Neural progenitor cell (in vitro differentiated cells): ENCODE data around the gene LCT. TPM values are rescaled to one million over a fixed set of nuclear protein-coding genes. Genes with fewer than 3 reads are reported as not detected.

Experiments
- DNase-seq: peaks from one replicate; pipeline ENCODE4 v3.0.0-alpha.2; 2016; ENCODE audit warnings: low spot score
- H2AFZ ChIP-seq: fragments of 200-600 bp; sonication (generic); replicated peaks from 2 replicates; pipeline ENCODE4 v1.6.1; 2016; ENCODE audit warnings: antibody characterized with exemption
- H3F3A ChIP-seq: fragments of 200-600 bp; sonication (generic); 2 replicates; pipeline ENCODE4 v1.6.1; 2016; ENCODE audit warnings: antibody characterized with exemption, low read depth
- H3K27ac ChIP-seq: fragments of 200-600 bp; sonication (generic); 2 replicates; pipeline ENCODE4 v1.5.1; 2016; ENCODE audit warnings: mild to moderate bottlenecking
- H3K27me3 ChIP-seq: fragments of 200-600 bp; sonication (generic); 2 replicates; pipeline ENCODE4 v1.6.1; 2016; ENCODE audit warnings: mild to moderate bottlenecking, moderate library complexity
- H3K36me3 ChIP-seq: fragments of 200-600 bp; sonication (generic); 2 replicates; pipeline ENCODE4 v1.5.1; 2016
- H3K4me1 ChIP-seq: fragments of 200-600 bp; sonication (generic); 2 replicates; pipeline ENCODE4 v1.6.1; 2016; ENCODE audit warnings: mixed run types
- H3K4me2 ChIP-seq: fragments of 200-600 bp; sonication (generic); 2 replicates; pipeline ENCODE4 v1.6.1; 2016
- H3K4me3 ChIP-seq: fragments of 200-600 bp; sonication (generic); 2 replicates; pipeline ENCODE4 v1.5.1; 2016
- H3K79me2 ChIP-seq: fragments of 200-600 bp; sonication (generic); 2 replicates; pipeline ENCODE4 v1.6.1; 2016; ENCODE audit warnings: low read depth
- H3K9ac ChIP-seq: fragments of 200-600 bp; sonication (generic); 2 replicates; pipeline ENCODE4 v1.6.1; 2016
- H3K9me3 ChIP-seq: fragments of 200-600 bp; sonication (generic); 2 replicates; pipeline ENCODE4 v1.5.1; 2016; ENCODE audit warnings: low read depth
- H4K20me1 ChIP-seq: fragments of 200-600 bp; sonication (generic); 2 replicates; pipeline ENCODE4 v1.6.1; 2016; ENCODE audit warnings: low read depth
- H3K27ac Mint-ChIP-seq: 3 replicates; pipeline ENCODE4 v1.8.0; 2021; ENCODE audit warnings: mixed read lengths
- H3K27me3 Mint-ChIP-seq: 2 replicates; pipeline ENCODE4 v1.8.0; 2022; ENCODE audit warnings: low read depth, mild to moderate bottlenecking, inconsistent platforms, moderate library complexity, mixed read lengths; ENCODE audit not compliant: insufficient read depth
- H3K36me3 Mint-ChIP-seq: 3 replicates; pipeline ENCODE4 v1.8.0; 2021; ENCODE audit warnings: mixed read lengths
- H3K4me1 Mint-ChIP-seq: 3 replicates; pipeline ENCODE4 v1.8.0; 2021; ENCODE audit warnings: mixed read lengths
- H3K4me3 Mint-ChIP-seq: 3 replicates; pipeline ENCODE4 v1.8.0; 2021; ENCODE audit warnings: mild to moderate bottlenecking, moderate library complexity, mixed read lengths
- H3K9me3 Mint-ChIP-seq: 3 replicates; pipeline ENCODE4 v1.8.0; 2020; ENCODE audit warnings: mixed read lengths
- EZH2 ChIP-seq: fragments of 200-600 bp; sonication (generic); IDR thresholded peaks from 2 replicates; pipeline ENCODE4 v1.6.1; 2017; ENCODE audit warnings: antibody characterized with exemption, mild to moderate bottlenecking, moderate library complexity
- EZH2phosphoT487 ChIP-seq: fragments of 200-600 bp; sonication (generic); IDR thresholded peaks from 2 replicates; pipeline ENCODE4 v1.6.1; 2017; ENCODE audit warnings: antibody characterized with exemption
- total RNA-seq: library from RNA; depleted of rRNA; stranded (reverse); fragments of >200 nt; gene quantifications from 2 replicates; pipeline ENCODE4 v1.2.3, GENCODE V29; 2015; ENCODE audit warnings: low replicate concordance
- TF ChIP-seq, protein P1 (sequence below): fragments of 200-600 bp; sonication (generic); IDR thresholded peaks from 2 replicates; pipeline ENCODE4 v1.5.1; 2017; ENCODE audit warnings: antibody characterized with exemption, mild to moderate bottlenecking

The LCT gene
- total RNA-seq, 1 donor from 2014 or later, result not detected

- no peaks in the 10 kb centered on the region for H3K9me3 Mint-ChIP-seq
- peaks cover 16% of the 10 kb centered on the region for H3K36me3 Mint-ChIP-seq
- H3K36me3 ChIP-seq, result peaks cover 10% of the 10 kb centered on the region
- no peak overlapping the region for H3K4me2 ChIP-seq
- no peak for DNase-seq
- no peak overlapping the region for H3K4me3 ChIP-seq
- no peaks in the 10 kb centered on the region for H3K79me2 ChIP-seq
- no peak for TF ChIP-seq EZH2phosphoT487
- TF ChIP-seq, protein P1, sequence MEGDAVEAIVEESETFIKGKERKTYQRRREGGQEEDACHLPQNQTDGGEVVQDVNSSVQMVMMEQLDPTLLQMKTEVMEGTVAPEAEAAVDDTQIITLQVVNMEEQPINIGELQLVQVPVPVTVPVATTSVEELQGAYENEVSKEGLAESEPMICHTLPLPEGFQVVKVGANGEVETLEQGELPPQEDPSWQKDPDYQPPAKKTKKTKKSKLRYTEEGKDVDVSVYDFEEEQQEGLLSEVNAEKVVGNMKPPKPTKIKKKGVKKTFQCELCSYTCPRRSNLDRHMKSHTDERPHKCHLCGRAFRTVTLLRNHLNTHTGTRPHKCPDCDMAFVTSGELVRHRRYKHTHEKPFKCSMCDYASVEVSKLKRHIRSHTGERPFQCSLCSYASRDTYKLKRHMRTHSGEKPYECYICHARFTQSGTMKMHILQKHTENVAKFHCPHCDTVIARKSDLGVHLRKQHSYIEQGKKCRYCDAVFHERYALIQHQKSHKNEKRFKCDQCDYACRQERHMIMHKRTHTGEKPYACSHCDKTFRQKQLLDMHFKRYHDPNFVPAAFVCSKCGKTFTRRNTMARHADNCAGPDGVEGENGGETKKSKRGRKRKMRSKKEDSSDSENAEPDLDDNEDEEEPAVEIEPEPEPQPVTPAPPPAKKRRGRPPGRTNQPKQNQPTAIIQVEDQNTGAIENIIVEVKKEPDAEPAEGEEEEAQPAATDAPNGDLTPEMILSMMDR, result no peak
- no peak overlapping the region for H3K27ac Mint-ChIP-seq
- no peaks in the 10 kb centered on the region for H3K4me1 ChIP-seq
- no peaks in the 10 kb centered on the region for H3K9me3 ChIP-seq
- H2AFZ ChIP-seq, result no peak overlapping the region
- H3K4me3 Mint-ChIP-seq, result no peak overlapping the region
- H3F3A ChIP-seq, result peaks cover 29% of the 10 kb centered on the region
- no peak overlapping the region for H3K27ac ChIP-seq
- no peaks in the 10 kb centered on the region for H3K4me1 Mint-ChIP-seq
- H3K9ac ChIP-seq, result no peak overlapping the region
- H3K27me3 Mint-ChIP-seq, result peaks cover 3% of the 10 kb centered on the region
- H4K20me1 ChIP-seq, result no peaks in the 10 kb centered on the region
- H3K27me3 ChIP-seq, result no peaks in the 10 kb centered on the region
Measured at GRCh38 chr2:135838502-135838901, 1.5 kb upstream of the LCT start.

DNA sequence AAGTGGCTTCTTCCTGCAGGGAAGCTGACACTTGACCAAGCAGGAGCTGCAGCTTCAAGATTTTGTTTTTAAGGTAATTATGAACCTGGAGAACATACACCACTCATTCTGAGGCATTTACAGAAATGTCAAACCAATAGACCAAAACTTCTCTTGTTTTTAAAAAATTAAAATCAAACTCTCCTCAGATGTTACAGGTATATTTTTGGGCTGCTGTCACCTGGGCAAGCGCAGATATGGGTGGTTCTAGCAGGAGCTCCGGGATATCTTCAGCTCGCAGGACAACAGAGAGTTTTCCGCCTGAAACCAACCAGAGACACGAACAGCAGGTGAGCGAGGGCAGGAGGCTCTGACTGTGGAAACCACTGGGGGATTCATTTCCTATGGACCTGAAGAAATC is 4.1 kb downstream of the LCT start:
- no peak for DNase-seq
- Mint-ChIP-seq H3K4me1 (no peaks in the 10 kb centered on the region), H3K9me3 (no peaks in the 10 kb centered on the region), H3K27me3 (peaks cover 3% of the 10 kb centered on the region), H3K27ac (peak overlapping the region; percentile 76), H3K36me3 (peaks cover 2% of the 10 kb centered on the region), H3K4me3 (no peak overlapping the region)
- Histone ChIP-seq H3F3A (no peaks in the 10 kb centered on the region), H3K4me2 (no peak overlapping the region), H3K79me2 (no peaks in the 10 kb centered on the region), H3K4me3 (no peak overlapping the region), H4K20me1 (no peaks in the 10 kb centered on the region), H3K36me3 (no peaks in the 10 kb centered on the region), H2AFZ (no peak overlapping the region), H3K27ac (no peak overlapping the region), H3K4me1 (no peaks in the 10 kb centered on the region), H3K27me3 (no peaks in the 10 kb centered on the region), H3K9me3 (no peaks in the 10 kb centered on the region), H3K9ac (no peak overlapping the region)
- TF ChIP-seq, protein P1, result no peak
- TF ChIP-seq EZH2phosphoT487 (no peak), EZH2 (no peak)

DNA sequence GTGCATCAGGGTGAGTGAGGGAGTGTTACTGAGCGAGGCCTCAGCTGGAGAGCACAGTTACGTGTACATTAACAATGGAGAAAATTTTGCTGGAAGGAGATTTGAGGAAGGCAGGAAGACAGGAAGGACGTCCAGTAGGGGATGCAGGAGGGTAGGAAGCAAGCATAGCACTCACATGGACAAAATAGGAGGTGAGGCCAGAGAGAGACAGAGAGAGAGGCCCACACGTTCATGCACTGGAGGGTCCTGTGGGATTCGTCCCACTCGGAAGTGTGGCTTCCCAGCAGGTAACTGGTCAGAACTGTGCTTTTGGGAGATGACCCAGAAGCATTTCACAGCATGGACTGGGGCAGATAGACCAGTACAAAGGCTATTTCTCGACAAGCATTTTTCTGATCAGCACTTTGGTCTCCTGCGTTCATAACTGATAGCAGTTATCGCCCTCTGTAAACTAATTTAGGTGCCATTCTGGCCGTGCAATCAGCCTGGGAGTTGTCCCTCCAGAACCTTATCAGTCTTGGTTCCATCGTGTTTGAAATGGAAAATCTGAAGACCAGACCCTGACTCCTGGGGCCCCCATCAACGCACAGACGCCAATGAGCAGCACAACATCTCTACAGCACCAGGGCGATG is 5.7 kb downstream of the LCT start:
- no peak for DNase-seq
- no peak overlapping the region for H3K9ac ChIP-seq
- no peaks in the 10 kb centered on the region for H3K79me2 ChIP-seq
- H3K4me3 ChIP-seq, result no peak overlapping the region
- H3K4me2 ChIP-seq, result no peak overlapping the region
- peaks cover 2% of the 10 kb centered on the region for H3K36me3 Mint-ChIP-seq
- no peak overlapping the region for H3K27ac ChIP-seq
- H3K27ac Mint-ChIP-seq, result no peak overlapping the region
- H3F3A ChIP-seq, result no peaks in the 10 kb centered on the region
- H3K27me3 ChIP-seq, result no peaks in the 10 kb centered on the region
- no peaks in the 10 kb centered on the region for H3K9me3 ChIP-seq
- H3K9me3 Mint-ChIP-seq, result no peaks in the 10 kb centered on the region
- no peak overlapping the region for H2AFZ ChIP-seq
- TF ChIP-seq EZH2, result no peak
- TF ChIP-seq, protein P1, result no peak
- no peak for TF ChIP-seq EZH2phosphoT487
- no peaks in the 10 kb centered on the region for H3K36me3 ChIP-seq
- peaks cover 1% of the 10 kb centered on the region for H3K27me3 Mint-ChIP-seq
- H3K4me1 Mint-ChIP-seq, result no peaks in the 10 kb centered on the region
- no peaks in the 10 kb centered on the region for H4K20me1 ChIP-seq
- H3K4me3 Mint-ChIP-seq, result no peak overlapping the region
- H3K4me1 ChIP-seq, result peaks cover 5% of the 10 kb centered on the region
